ENCODE measurements around the gene KIF6.

DNA sequence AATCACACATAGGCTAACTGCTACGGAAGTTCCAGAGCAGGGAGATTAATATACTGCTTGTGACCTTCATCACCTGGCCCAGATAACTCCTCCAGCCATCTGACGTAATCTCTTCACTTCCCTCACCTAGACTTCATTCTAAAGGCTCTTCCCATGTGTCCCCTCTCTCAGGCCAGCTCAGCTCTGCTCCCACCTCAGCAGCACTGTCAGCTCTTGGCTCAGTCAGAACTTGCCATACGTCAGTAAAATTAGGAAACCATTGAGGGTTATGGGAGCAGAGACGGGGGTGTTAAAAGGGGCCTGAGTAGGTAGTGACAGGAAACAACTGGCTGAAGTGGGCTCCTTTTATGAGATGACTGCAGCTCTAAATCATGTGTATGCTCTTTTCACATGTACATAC lies 101.5 kb downstream of the KIF6 start:
- TF ChIP-seq EZH2phosphoT487 (conservative IDR thresholded peaks at IDR 0.05; ENCODE audit: low read length) = no peak
- TF ChIP-seq, protein P1, sequence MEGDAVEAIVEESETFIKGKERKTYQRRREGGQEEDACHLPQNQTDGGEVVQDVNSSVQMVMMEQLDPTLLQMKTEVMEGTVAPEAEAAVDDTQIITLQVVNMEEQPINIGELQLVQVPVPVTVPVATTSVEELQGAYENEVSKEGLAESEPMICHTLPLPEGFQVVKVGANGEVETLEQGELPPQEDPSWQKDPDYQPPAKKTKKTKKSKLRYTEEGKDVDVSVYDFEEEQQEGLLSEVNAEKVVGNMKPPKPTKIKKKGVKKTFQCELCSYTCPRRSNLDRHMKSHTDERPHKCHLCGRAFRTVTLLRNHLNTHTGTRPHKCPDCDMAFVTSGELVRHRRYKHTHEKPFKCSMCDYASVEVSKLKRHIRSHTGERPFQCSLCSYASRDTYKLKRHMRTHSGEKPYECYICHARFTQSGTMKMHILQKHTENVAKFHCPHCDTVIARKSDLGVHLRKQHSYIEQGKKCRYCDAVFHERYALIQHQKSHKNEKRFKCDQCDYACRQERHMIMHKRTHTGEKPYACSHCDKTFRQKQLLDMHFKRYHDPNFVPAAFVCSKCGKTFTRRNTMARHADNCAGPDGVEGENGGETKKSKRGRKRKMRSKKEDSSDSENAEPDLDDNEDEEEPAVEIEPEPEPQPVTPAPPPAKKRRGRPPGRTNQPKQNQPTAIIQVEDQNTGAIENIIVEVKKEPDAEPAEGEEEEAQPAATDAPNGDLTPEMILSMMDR (IDR thresholded peaks at IDR 0.05; ENCODE audit: insufficient read depth, low read length, poor library complexity, severe bottlenecking) = no peak
